ENCODE measurements around the gene SLC30A1.

GRCh38 chr1:211553549-211553948 is 25.4 kb downstream of the SLC30A1 start:
- TF ChIP-seq CTCF (conservative IDR thresholded peaks at IDR 0.05 in 1 of 2, IDR thresholded peaks at IDR 0.05 in 1 of 2; ENCODE audit: low read depth in 1 of 2, low read length in 2 of 2), result no peak
- no peak for TF ChIP-seq EZH2 (IDR thresholded peaks at IDR 0.05; ENCODE audit: low read length, missing control alignments)
